T-helper 1 cell treated with Interleukin-12 subunit alpha and Interleukin-12 subunit beta and Interleukin-4 antibody, amounts not matched to agents 30 μg/mL and 1 μg/mL, for 36 hours (primary cell): ENCODE measurements around the gene CACNB1.

Source experiments
- H3K27ac Mint-ChIP-seq: one replicate; pipeline ENCODE4 v1.8.0; 2021; ENCODE audit warnings: mild to moderate bottlenecking, mixed read lengths
- H3K27me3 Mint-ChIP-seq: one replicate; pipeline ENCODE4 v1.8.0; 2021; ENCODE audit warnings: low read depth, mixed read lengths
- H3K36me3 Mint-ChIP-seq: one replicate; pipeline ENCODE4 v1.8.0; 2021; ENCODE audit warnings: low read depth, mixed read lengths
- H3K4me1 Mint-ChIP-seq: one replicate; pipeline ENCODE4 v1.8.0; 2021; ENCODE audit warnings: low read depth, mixed read lengths
- H3K4me3 Mint-ChIP-seq: one replicate; pipeline ENCODE4 v1.8.0; 2021; ENCODE audit warnings: mild to moderate bottlenecking, moderate library complexity, mixed read lengths
- H3K9me3 Mint-ChIP-seq: one replicate; pipeline ENCODE4 v1.8.0; 2021; ENCODE audit warnings: mixed read lengths

Gene CACNB1

GRCh38 chr17:39167476-39167875 is 30.0 kb downstream of the CACNB1 start:
- Mint-ChIP-seq H3K27me3 (peaks cover 57% of the 10 kb centered on the region), H3K36me3 (no peaks in the 10 kb centered on the region), H3K9me3 (no peaks in the 10 kb centered on the region), H3K27ac (peak overlapping the region; percentile 64), H3K4me1 (peaks cover 43% of the 10 kb centered on the region), H3K4me3 (peak overlapping the region; percentile 26)

GRCh38 chr17:39166437-39167335 is 30.8 kb downstream of the CACNB1 start:
- H3K27me3 Mint-ChIP-seq = peaks cover 55% of the 10 kb centered on the region
- peak overlapping the region; percentile 13 for H3K4me3 Mint-ChIP-seq
- peaks cover 36% of the 10 kb centered on the region for H3K4me1 Mint-ChIP-seq
- H3K36me3 Mint-ChIP-seq = no peaks in the 10 kb centered on the region
- H3K9me3 Mint-ChIP-seq = no peaks in the 10 kb centered on the region
- no peak overlapping the region for H3K27ac Mint-ChIP-seq

- H3K9me3 Mint-ChIP-seq = no peaks in the 10 kb centered on the region
- H3K4me1 Mint-ChIP-seq = peaks cover 36% of the 10 kb centered on the region
- peaks cover 54% of the 10 kb centered on the region for H3K27me3 Mint-ChIP-seq
- no peak within 1 kb of the TSS for H3K27ac Mint-ChIP-seq
- H3K4me3 Mint-ChIP-seq = peak within 1 kb of the TSS; percentile 89
- H3K36me3 Mint-ChIP-seq = no peaks in the 10 kb centered on the region
Measured at GRCh38 chr17:39165841-39166349, 31.6 kb downstream of the CACNB1 start, which contains the start of gene ARL5C. TSS of gene ARL5C (minus strand) at chr17:39166161. CDS start at chr17:39165760, 401 bp downstream.

- no peak overlapping the region for H3K27ac Mint-ChIP-seq
- H3K9me3 Mint-ChIP-seq = no peaks in the 10 kb centered on the region
- peaks cover 50% of the 10 kb centered on the region for H3K27me3 Mint-ChIP-seq
- H3K4me3 Mint-ChIP-seq = peak overlapping the region; percentile 89
- peaks cover 36% of the 10 kb centered on the region for H3K4me1 Mint-ChIP-seq
- H3K36me3 Mint-ChIP-seq = no peaks in the 10 kb centered on the region
Measured at GRCh38 chr17:39165178-39165840, 32.2 kb downstream of the CACNB1 start.

GRCh38 chr17:39164675-39165143 is 32.8 kb downstream of the CACNB1 start:
- Mint-ChIP-seq H3K36me3 (no peaks in the 10 kb centered on the region), H3K4me1 (peaks cover 36% of the 10 kb centered on the region), H3K4me3 (peak overlapping the region; percentile 89), H3K27ac (no peak overlapping the region), H3K9me3 (no peaks in the 10 kb centered on the region), H3K27me3 (peaks cover 44% of the 10 kb centered on the region)

- Mint-ChIP-seq H3K4me3 (no peak overlapping the region), H3K27ac (no peak overlapping the region), H3K27me3 (peaks cover 31% of the 10 kb centered on the region), H3K4me1 (peaks cover 18% of the 10 kb centered on the region), H3K36me3 (no peaks in the 10 kb centered on the region), H3K9me3 (no peaks in the 10 kb centered on the region)
Measured at GRCh38 chr17:39161962-39162361, 35.5 kb downstream of the CACNB1 start.

- peaks cover 15% of the 10 kb centered on the region for H3K27me3 Mint-ChIP-seq
- no peak overlapping the region for H3K27ac Mint-ChIP-seq
- H3K4me3 Mint-ChIP-seq = no peak overlapping the region
- H3K4me1 Mint-ChIP-seq = peaks cover 7% of the 10 kb centered on the region
- peaks cover 4% of the 10 kb centered on the region for H3K36me3 Mint-ChIP-seq
- no peaks in the 10 kb centered on the region for H3K9me3 Mint-ChIP-seq
Measured at GRCh38 chr17:39158623-39159022, 38.8 kb downstream of the CACNB1 start.

GRCh38 chr17:39156491-39156890 is 41.0 kb downstream of the CACNB1 start:
- H3K27me3 Mint-ChIP-seq = peaks cover 21% of the 10 kb centered on the region
- H3K27ac Mint-ChIP-seq = no peak overlapping the region
- H3K9me3 Mint-ChIP-seq = no peaks in the 10 kb centered on the region
- peaks cover 5% of the 10 kb centered on the region for H3K36me3 Mint-ChIP-seq
- H3K4me3 Mint-ChIP-seq = no peak overlapping the region
- H3K4me1 Mint-ChIP-seq = peaks cover 23% of the 10 kb centered on the region

- H3K9me3 Mint-ChIP-seq = no peaks in the 10 kb centered on the region
- H3K27me3 Mint-ChIP-seq = peaks cover 25% of the 10 kb centered on the region
- H3K4me1 Mint-ChIP-seq = peaks cover 23% of the 10 kb centered on the region
- no peak overlapping the region for H3K4me3 Mint-ChIP-seq
- peaks cover 5% of the 10 kb centered on the region for H3K36me3 Mint-ChIP-seq
- H3K27ac Mint-ChIP-seq = no peak overlapping the region
Measured at GRCh38 chr17:39155654-39156053, 41.8 kb downstream of the CACNB1 start.

- Mint-ChIP-seq H3K9me3 (no peaks in the 10 kb centered on the region), H3K4me1 (peaks cover 23% of the 10 kb centered on the region), H3K4me3 (peak overlapping the region; percentile 99), H3K36me3 (peaks cover 5% of the 10 kb centered on the region), H3K27ac (peak overlapping the region; percentile 96), H3K27me3 (peaks cover 45% of the 10 kb centered on the region)
Measured at GRCh38 chr17:39153599-39154051, 43.8 kb downstream of the CACNB1 start.

- peaks cover 23% of the 10 kb centered on the region for H3K4me1 Mint-ChIP-seq
- H3K27me3 Mint-ChIP-seq = peaks cover 50% of the 10 kb centered on the region
- peak overlapping the region; percentile 99 for H3K4me3 Mint-ChIP-seq
- H3K9me3 Mint-ChIP-seq = no peaks in the 10 kb centered on the region
- H3K27ac Mint-ChIP-seq = peak overlapping the region; percentile 60
- peaks cover 5% of the 10 kb centered on the region for H3K36me3 Mint-ChIP-seq
Measured at GRCh38 chr17:39151943-39152818, 45.3 kb downstream of the CACNB1 start.

- no peaks in the 10 kb centered on the region for H3K9me3 Mint-ChIP-seq
- H3K36me3 Mint-ChIP-seq = peaks cover 5% of the 10 kb centered on the region
- H3K27me3 Mint-ChIP-seq = peaks cover 50% of the 10 kb centered on the region
- peak within 1 kb of the TSS; percentile 60 for H3K27ac Mint-ChIP-seq
- H3K4me1 Mint-ChIP-seq = peaks cover 23% of the 10 kb centered on the region
- peak within 1 kb of the TSS; percentile 99 for H3K4me3 Mint-ChIP-seq
Measured at GRCh38 chr17:39151150-39151942, 46.1 kb downstream of the CACNB1 start, which contains the start of gene PLXDC1. TSS of gene PLXDC1 (minus strand) at chr17:39151637. CDS start at chr17:39151437, 200 bp downstream.

GRCh38 chr17:39150795-39151149 is 46.7 kb downstream of the CACNB1 start:
- Mint-ChIP-seq H3K4me3 (peak overlapping the region; percentile 32), H3K27ac (no peak overlapping the region), H3K4me1 (peaks cover 23% of the 10 kb centered on the region)

More at GRCh38 chr17:39150795-39151149, 46.7 kb downstream of the CACNB1 start:
- H3K36me3 Mint-ChIP-seq = peaks cover 5% of the 10 kb centered on the region
- no peaks in the 10 kb centered on the region for H3K9me3 Mint-ChIP-seq
- peaks cover 50% of the 10 kb centered on the region for H3K27me3 Mint-ChIP-seq
